NCI-H446 (cell line): ENCODE measurements around the gene CLCN2.

ENCODE experiments used
- DNase-seq, 2 experiments: peaks; one replicate each; lab custom pipeline; 2025; lab: John Stamatoyannopoulos, UW

Gene CLCN2

DNA sequence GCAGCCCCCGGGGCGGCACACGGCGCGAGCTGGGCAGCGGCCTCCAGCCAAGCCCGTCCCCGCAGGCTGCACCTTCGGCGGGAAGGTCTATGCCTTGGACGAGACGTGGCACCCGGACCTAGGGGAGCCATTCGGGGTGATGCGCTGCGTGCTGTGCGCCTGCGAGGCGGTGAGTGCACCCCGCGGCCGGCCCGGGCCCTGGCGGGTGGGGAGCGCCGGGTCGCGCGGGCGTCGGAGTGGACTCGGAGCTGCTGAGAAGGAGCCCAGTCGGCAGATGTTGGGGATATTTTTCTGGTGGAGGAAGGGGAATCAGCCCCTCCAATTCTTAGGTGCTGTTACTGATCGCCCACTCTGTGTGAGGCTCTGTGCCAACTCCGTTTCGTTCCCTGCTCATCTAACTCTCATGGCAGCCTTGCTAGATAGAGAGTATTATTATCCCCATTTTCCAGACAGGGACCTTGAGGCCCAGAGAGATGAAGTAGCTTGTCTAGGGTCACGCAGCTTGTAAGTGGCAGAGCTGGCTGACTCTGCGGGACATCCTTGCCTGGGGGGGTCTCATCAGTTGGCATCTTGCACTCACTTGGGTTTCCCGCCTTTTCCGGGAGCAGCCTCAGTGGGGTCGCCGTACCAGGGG, 19.3 kb upstream of the CLCN2 start:
- DNase-seq = no peak

DNA sequence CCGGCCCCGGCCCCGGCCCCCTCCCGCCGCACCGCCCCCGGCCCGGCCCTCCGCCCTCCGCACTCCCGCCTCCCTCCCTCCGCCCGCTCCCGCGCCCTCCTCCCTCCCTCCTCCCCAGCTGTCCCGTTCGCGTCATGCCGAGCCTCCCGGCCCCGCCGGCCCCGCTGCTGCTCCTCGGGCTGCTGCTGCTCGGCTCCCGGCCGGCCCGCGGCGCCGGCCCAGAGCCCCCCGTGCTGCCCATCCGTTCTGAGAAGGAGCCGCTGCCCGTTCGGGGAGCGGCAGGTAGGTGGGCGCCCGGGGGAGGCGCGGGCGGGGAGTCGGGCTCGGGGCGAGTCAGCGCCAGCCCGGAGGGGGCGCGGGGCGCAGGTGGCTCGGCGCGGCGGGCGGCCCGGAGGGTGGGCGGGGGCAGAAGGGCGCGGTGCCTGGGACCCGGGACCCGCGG, 18.8 kb upstream of the CLCN2 start:
- peak in 1 of 2 experiments; percentile 40 for DNase-seq

DNA sequence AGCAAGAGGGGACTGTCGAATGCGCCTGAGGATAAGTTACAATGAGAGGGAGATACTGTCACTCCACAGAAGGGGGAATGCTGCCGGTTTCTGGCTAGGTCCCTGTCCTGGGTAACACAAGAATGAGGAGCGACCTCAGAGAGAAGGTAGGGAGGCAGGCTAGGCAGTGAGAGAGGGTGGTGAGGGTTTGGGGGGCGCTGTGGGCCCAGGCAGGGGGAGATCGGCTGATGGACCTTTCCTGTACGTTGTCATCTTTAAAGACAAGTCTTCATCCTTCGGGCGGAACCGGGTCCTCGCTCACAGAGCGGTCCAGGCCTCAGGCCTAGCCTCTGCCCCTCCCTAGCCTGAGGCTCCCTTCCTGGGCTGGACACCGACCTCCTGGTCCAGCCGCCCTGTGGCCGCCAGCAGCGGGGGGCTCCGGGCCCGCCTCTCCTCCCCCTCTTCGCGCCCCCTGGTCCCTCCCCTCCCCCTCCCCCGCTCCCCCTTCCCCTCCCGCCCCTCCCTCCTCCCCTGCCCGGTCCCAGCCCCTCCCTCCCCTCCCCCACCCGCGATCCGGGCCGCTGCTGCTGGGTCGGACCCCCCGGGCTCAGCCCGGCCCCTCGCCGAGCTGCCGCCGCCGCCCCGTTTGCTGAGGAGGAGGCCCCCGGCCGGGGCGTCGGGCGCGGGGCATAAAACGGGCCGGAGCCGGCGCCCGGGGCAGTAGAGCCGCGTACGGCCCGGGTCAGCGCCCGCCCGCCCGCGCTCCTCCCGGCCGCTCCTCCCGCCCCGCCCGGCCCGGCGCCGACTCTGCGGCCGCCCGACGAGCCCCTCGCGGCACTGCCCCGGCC, 18.2 kb upstream of the CLCN2 start, which contains the start of gene CHRD:
TSS of gene CHRD (plus strand) at position 697 of the 827 bp plus-strand sequence. CDS start 265 bp downstream, outside the sequence.
- no peak for DNase-seq

DNA sequence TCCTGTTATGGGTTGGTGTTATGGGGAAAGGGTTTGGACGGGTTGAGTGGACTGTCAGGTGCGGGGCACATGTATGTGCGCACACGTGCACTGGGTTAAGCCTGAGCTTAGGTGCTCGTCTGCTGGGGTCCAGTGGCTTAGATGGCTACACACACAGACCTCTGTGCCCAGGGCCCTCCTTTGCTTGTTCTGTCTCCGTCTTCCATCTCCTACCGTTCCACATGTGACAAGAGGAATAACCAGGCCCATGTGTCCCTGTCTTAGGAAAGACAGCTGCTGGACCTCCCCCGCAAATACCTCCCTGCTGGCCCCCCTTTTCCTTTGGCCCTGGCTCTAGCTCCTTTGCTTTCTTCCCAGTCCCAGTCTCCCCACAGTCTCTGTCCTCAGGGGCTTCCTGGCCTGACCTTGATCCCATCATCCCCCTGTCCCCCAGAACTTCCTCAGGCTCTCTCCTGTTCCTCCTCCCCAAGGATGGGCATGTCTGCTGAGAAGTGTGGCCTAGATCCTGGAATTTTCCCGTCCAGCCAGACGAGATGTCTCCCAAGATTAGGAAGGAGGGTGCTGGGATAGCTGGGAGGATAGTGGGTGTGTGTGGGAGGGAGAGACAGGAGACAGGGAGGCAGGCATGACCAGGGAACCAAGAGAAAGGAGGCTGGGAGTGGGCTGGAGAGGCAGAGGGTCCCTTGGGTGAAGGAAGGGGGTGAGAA, 17.4 kb upstream of the CLCN2 start:
- DNase-seq = no peak

DNA sequence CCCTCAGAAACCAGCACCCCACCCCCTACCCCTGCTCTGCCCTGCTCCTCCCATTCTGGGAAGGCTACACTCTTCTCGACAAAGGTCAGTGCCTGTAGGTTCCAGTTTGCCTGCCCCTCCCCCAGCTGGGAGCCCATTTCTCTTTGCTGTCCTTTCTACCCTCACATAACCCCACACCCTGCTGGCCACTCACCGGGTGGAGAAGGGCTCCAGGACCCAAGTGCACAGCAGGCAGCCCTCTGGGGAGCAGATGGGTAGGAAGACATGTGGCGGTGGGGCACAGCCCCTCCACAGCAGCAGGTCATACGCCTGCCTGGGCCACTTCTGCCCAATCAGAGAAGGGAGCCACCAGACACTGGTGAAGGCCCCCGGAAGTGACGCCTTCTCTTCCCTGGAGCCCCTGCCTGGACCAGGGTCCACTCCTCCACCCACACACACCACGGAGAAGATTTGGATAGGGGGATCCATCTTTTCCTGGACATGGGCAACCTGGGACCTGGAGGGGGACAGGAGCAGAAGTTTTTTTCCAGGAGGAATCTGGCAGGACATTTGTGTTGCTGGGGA, 16.6 kb upstream of the CLCN2 start, which contains the start of gene THPO:
TSS of gene THPO (minus strand) at position 326 of the 564 bp plus-strand sequence. CDS start 1,948 bp downstream, outside the sequence.
- DNase-seq = no peak

DNA sequence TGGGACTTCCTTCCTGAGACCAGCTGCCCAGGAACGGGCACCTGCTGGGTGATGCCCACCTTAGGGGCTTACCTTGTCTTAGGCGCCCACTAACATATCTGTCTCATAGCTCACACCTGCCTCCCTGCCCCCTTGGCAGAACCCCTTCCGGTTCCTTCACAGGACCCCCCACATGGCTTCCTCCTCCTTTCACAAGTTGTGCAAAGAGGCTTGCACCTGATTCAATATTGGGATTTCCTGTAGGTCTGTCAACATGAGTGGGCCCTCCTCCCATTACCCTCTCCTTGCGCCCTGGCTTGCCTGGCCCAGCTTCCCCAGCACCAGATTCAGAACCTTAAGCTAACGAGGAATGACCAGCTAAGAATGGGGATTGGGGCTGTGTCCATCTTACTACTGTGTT, 16.0 kb upstream of the CLCN2 start:
- no peak for DNase-seq

DNA sequence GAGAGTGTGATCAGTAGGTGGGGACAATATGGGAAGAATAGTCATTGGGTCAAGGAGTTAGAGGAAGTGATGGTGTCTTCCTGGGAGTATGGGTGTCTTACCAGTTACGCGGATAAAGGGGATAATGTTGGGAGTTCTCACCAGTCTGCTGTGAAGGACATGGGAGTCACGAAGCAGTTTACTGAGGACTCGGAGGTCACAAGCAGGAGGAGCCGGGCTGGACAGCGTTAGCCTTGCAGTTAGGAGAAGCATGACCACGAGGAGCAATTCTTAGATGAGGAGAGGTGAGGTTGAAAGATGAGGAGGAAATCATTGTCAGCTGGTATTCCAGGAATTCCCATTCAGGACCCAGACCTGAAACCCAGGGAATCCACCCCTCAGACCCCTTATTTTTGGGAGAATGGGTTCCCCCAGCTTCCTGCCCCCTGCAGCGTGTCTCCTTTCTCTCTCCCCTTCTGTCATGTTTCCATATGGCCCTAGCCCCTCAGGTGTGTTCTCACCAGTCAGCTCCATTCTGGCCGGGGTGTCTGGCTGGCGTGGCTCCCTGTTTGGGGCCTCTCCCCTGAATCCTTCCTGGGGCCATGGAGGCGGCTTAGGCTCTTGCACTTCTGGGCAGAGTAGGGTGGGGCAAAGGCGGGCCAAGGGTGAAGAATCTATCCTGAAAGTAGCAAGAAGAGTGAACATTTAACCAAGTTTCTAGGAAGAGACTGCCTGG, 14.5 kb upstream of the CLCN2 start:
- no peak for DNase-seq

DNA sequence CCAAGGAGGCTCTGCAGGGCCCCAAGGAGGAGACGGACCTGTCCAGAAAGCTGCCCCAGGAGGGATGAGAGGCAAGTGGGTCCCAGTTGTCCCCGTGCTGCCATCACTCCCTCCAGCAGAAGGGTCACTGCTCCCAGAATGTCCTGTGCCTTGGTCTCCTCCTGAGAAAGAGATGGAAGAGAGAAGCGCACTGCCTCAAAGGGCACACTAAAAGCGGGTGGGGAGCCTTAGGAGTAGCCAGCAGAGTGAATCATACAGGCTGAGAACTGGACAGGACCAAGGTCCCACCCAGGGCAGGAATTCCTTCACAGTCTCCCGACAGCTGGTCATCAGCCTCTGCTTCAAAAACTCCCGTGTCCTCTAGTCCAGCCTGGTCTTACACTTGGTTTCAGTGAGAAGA, 12.0 kb upstream of the CLCN2 start:
- no peak for DNase-seq

DNA sequence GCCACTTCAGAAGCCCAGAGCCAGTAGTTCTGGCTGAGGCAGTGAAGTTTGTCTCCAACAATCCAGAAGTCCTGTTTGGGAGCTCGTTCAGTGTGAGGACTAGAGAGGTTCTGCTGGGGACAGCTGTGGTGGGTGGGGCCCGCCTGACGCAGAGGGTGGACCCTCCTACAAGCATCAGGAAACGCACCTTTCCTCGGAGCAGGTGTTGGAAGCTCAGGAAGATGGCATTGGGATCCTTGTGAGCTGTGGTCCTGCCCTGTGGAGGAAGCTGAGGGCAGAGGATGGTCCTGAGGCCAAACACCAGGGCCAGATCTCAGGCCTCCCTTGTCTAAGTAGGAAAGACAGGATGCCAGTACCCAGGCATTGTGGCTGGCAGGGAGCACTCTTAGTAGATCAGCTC, 11.5 kb upstream of the CLCN2 start:
- DNase-seq = no peak

DNA sequence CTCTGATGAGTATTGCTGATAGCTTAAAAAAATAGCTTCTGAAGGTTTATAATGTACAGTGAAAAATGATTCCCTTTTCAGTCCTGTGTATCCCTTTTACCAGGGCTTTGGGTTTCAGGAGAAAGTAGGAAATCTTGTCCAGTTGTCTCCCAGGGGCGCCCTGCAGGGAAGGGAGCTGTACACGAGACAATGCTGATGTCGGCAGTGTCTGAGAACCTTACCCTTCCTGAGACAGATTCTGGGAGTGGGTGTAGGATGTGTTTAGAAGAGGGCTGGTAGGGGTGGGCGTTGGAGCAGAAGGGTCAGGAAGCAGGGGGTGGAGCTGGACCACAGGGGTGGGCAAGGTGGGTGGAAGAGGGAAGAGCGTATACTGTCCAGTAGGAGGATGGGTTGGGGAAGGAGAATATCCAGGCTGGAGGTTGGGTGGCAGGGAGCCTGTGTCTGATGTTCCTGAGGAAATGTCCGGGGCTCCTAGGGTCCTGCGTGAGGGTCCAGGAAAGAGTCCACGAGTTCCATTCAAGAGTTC, 11.0 kb upstream of the CLCN2 start:
- no peak for DNase-seq

DNA sequence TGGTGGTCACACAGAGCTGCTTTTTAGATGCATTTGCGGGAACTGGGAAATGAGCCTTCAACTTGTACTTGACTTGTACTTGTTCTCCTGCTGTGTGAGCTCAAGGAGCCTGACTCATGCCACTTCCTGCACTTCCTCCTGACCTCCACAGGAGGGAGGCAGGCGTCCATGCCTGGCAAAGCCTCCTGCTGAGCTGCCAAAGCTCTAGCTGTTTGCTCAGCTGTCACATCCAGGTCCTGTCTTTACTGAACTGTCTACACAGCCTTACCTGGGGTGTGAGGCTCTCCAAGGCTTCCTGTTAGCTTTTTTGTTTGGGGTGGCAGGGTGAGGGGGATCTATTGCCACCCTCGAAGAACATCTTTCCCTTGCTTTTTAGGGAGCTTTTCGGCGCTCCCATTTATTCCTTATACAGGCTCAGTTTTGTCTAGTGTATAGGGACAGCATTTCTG, 10.2 kb upstream of the CLCN2 start:
- peak; percentile 69 to 89 for DNase-seq

DNA sequence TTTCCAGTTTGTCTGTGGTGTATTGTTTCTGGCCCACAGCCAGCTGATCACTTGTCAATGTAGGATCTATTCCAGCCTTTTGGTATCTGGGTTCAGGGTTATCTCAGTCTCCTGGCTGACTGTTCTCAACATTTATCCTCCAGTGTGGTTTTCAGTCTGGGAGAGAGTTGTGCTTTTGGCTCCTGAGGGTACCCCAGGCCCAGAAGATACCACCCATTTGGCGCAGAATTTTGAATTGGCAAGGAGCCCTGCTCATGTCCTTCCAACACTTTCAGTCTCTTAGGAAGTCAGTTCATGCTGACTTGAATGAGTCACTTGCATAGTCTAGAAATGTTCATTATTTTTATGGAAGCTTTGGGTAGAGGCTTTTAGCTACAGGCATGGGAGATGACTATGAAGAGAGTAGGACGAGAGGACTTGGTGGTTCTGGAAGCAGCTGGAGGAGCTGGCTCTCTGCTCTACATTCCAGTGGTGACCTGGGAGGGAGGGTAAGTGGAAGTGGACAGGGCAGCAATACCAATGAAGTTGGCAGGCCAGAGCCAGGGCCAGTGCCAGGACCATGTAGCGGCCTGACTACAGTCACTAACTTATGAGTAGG, 7.3 kb upstream of the CLCN2 start:
- peak in 1 of 2 experiments; percentile 74 for DNase-seq

DNA sequence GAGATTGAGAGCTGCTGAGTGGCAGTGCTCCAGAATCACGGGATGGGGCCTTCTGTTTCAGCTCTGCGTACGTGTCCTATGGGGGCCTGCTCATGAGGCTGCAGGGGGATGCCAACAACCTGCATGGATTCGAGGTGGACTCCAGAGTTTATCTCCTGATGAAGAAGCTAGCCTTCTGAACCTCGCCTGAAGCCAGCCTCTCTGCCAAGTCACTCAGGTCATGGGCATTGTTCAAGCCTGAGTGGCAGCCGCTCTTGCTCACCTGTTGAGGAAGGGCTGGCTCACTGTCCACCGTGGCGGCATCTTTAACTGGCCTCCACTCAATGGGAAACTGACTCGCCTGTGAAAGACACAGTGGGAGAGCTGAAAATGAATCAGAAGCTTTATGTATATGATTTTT, 6.7 kb upstream of the CLCN2 start:
- no peak for DNase-seq

DNA sequence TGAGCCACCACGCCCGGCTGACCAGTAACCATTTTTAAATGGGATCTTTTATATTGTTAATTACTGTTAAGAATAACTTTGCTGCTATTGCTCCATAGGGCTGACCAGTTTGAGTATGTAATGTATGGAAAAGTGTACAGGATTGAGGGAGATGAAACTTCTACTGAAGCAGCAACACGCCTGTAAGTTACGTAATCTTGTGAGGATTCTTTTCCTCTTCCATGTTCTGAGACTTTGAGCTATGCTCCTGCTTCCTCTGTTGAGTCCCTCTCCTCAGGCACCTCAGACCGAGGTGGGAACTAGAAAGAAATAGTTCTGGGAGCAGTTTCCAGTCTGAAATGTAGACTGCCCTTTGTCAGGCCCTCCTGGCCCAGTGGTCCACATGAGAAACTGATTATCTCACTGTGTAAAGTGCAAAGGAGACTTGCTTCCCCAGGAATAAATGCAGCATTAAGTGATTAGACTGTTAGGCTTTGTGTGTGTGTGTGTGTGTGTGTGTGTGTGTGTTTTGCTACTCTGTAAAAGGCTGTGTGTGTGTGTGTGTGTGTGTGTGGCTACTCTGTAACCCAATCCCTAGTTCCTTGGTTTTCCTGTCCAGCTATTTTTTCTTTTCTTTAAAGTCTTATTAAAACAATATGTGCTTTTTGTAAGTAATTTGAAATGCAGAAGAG, 5.3 kb upstream of the CLCN2 start:
- no peak for DNase-seq

DNA sequence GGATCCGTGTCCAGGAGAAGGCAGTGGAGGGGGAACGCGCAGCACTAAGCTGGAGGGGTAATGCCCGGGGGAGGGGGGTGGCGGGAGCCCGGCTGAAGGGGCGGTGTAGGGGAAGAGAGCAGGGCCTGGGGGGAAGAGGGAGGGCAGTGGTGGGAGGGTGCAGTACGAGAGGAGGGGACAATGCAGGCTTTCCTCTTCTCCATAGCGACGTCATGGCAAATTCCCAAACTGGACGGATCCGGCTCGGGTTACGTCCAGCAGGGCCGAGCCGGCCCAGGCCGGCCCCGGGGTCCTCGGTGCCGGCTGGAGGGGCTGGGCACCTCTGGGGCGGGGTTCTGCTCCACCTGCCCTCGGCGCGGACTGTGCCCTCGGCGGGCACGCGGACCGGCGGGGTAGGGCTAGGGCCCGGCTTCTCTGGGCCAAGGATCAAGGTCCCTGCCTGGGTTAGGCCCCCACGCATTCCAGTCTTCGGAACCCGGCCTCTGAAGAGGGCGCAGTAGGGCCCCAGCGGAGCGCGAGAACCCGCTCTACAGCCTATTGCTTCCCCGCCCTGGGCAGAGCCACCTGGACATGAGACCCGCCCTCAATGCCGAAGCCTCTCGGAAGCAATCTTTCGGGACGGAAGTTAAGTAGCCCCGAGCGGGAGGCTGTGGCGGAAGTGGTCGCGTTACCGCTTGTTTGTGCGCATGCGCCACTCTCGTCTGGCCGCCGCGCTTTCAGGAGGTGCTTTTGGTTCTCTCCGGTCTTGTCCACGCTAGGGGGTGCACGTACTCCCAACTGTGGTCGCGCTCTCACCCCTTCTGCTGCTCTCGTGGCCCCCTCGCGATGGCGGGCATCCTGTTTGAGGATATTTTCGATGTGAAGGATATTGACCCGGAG, 1.5 kb upstream of the CLCN2 start:
- DNase-seq = peak; percentile 97 to 99

DNA sequence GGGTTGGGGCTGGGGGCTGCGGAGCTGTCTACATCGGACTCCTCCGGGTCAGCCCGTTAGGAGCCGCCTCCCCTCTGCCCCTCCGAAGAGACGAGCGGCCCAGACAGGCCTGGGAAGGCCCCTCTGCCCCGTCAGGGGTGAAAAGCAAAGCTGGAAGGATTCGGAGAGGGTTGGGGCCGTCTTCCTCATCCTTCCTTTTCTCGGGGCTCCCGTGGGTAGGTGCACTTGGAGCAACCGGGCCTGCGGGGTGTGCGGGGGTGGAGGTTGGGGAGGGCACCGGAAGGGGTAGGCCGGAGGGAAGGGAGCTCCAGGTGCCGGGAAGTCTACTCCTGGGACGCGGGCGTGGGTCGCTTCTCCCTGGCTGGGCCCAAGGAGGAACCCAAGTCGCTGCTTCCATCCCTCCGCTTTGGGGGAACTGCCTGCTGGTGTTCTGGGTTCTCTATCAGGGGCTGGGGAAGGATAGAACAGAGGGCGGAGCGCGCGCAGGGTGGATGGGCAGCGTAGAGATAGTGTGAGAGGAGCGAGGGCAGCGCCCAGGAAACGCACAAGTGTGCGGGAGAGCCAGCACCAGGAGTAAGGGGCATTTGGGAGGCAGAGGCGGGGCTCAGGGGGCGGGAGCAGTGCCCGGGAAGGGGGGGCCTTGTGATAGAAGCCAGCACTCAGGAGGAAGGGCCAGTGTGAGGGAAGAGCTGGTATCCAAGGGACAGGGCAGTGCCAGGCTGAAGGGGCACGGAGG, 695 bp upstream of the CLCN2 start:
- DNase-seq = peak; percentile 54 to 79

DNA sequence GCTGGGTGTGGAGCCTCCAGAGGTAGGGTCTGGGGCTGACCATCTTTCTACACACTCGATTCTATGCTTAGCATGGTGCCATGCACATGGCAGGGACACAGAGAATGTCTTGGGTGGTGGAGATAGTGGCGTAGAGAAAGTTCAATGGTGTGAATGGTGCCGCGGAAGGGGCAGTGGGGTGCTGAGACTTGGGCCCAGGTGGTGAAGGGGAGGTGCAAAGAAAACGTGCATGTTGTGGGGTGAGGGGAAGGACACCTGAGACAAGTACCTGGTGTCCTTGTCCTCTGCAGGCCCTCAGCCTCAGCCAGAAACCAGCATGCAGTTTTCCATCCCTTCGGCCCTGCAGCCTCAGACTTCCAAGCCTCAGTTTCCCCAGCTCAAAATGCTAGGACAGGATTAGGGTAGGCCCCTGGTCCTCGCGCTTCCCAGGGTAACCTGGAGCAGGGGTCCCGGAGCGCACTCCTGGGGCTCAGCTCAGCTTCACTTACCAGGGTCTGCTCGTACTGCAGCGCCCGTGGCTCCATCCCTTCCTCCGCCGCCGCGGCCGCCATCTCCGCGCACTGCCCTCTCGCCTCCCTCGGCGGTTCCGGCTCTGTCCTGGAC, 375 bp downstream of the CLCN2 start:
- DNase-seq = no peak
